Activated CD4-positive, alpha-beta T cell treated with anti-CD3 and anti-CD28 coated beads, Interleukin-2, amount 50 U/mL, for 48 hours (primary cell): ENCODE results near the gene CNIH2.
"Not testable (repeated sequence)": the region's sequence is repeated elsewhere in the genome, so short reads cannot be mapped to it uniquely, and the experiment has no call there.

Source experiments
- DNase-seq, 2 experiments: peaks; one replicate each; pipeline ENCODE4 v3.0.0-alpha.2; 2020

Gene CNIH2

DNA sequence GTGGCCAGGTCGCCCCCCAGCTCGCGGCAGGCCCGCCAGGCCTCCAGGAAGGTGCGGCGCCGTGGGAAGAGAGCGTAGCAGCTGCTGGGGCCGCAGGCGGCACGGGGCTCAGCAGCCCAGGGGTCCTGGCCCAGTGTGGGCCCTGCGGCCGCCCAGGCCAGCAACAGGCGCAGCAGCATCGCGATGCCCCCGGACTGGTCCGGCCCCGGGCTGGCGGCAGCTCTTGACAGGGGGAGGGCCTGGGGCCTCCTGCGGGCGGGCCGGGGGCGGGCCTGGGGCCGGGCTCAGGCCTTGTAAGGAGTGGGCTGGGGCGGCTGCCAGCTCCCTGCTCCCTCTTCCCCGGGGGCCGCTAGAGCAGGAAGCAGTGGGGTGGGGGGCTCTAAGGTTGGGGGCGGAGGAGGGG is 38.9 kb downstream of the CNIH2 start, which contains the start of gene CD248:
Gene CD248, minus strand, starts transcription at position 196 of the 403 bp plus-strand sequence. Its CDS starts 17 bp downstream, at position 179.
- no peak for DNase-seq

DNA sequence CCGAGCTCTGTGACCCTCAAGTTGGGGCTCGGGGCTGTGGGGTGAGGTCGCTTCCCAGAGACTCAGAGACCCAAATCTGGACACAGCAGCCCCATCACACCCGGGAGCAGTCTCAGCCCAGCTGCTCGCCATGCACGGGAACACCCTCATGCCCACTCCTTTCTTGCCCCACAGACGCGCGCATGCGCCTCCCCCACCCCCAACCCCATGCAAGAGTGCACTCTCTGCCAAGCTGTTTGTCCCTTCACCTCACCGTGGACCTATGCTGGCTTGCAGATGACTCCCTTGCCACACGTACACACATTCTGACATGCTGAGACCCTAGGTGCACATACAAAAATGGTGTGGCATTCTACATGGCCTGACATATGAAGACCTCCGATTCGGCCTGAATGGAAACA is 39.3 kb downstream of the CNIH2 start:
- DNase-seq = no peak

DNA sequence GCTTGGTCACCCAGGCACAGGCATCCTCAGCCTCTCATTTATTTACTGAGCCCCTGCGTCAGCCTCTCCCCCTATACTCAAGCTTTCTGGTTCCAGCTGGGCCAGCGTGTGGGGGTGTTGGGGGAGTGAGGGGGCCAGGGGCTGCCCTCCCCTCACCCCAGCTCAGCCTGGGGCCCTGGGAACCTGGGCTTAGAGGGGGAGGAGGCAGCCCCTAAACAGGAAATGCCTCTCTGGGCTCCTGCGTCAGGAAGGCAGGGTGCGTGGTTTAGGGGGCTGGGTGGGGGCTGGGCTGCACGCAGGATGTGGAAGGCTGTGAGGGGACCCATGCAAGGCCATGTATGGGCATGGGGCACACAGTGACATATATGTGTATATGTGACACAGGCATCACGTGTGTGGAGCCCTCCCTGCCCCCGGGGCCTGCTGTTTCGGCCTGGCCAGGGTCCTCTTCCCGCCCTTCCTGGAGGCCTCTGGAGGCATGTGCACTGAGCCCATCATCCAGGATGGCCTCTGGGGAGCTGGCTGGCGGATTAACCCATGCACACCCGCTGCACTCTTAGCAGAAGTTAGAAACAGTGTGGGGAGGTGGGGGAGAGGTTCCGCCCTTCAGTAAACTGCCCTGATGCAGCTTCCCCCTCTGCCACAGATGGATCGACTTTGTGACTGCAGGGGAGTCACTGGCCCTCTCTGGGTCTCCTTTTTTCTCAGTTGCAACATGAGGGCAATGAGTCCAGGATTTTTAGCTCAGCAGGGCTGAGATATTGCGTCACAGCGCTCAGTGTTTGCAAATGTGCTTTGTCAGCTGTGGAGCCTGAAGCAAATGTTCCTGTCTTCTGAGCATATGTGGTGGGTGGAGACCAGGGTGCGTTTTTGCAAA is 40.0 kb downstream of the CNIH2 start:
- DNase-seq = no peak

DNA sequence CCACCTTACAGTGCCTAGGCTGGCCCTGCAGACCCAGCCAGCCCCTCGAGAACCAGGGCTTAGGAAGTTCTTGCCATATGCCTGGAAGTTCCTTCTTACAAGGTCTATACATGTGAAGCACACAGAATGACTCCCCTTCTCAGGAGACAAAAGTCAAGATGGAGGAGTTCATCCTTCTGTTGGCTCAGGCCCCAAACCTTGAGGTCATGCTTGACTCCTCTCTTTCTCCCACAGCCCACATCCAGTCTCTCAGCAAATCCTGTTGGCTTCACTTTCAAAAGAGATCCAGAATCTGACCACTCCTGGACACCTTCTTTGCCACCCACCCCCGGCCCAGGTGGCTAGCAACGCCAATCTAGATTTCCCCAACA is 40.6 kb downstream of the CNIH2 start:
- no peak for DNase-seq

DNA sequence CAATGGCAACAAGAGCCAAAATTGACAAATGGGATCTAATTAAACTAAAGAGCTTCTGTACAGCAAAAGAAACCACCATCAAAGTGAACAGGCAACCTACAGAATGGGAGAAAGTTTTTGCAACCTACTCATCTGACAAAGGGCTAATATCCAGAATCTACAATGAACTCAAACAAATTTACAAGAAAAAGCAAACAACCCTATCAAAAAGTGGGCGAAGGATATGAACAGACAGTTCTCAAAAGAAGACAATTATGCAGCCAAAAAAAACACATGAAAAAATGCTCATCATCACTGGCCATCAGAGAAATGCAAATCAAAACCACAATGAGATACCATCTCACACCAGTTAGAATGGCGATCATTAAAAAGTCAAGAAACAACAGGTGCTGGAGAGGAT is 42.3 kb downstream of the CNIH2 start:
- DNase-seq = not testable (repeated sequence)

DNA sequence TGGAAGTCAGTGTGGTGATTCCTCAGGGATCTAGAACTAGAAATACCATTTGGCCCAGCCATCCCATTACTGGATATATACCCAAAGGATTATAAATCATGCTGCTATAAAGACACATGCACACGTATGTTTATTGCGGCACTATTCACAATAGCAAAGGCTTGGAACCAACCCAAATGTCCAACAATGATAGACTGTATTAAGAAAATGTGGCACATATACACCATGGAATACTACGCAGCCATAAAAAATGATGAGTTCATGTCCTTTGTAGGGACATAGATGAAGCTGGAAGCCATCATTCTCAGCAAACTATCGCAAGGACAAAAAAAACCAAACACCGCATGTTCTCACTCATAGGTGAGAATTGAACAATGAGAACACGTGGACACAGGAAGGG is 42.8 kb downstream of the CNIH2 start:
- not testable (repeated sequence) for DNase-seq

DNA sequence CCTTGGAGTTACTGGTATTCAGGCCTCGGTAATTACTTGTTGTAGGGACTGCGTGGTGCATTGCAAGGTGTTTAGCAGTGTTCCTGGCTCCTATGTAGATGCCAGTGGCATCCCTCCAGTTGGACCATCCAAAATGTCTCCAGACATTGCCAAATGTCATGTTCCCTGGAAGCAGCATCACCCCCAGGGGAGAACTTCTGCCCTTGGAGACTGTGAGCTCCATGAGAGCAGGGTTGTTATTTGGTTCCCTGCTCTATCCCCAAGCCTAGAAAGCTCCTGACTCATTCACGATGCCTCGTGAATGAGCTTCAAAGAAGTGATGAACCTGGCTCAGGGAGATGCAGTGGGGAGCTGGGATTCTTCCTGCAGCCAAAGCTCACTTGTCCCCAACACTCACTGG is 43.6 kb downstream of the CNIH2 start:
- no peak for DNase-seq

DNA sequence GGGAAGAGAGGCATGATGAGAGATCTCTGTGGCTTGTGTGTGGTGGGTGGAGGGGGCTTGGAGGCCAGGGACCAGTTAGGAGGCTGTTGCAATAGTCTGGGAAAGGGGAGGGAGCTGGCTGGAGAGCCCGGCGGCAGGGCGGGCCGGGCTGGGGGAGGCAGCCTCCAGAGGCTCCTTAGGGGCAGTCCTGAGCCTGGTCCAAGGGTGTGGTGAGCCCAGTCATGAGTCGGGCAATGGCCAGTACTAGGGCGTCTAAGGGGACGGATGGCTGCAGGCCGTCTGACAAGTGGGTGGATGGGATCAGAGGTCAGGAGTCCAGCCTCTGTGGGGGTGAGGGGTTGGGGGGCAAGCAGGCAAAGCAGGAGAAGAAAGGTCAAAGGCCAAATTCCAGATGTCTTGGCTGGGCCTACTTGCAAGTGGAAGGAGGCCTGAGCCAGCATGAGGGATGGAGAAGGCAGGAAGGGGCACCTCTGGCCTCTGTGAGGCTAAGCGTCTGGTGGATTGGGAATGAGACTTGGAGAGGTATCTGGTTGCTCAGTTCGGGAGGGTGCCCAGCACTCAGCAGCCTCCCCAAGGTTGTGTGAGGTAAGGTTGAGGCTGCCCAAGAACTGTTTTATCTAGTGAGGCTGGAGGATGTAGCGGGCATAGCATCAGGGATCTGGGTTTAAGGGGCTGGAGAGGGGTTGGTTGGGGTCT is 44.9 kb downstream of the CNIH2 start:
- DNase-seq = no peak

DNA sequence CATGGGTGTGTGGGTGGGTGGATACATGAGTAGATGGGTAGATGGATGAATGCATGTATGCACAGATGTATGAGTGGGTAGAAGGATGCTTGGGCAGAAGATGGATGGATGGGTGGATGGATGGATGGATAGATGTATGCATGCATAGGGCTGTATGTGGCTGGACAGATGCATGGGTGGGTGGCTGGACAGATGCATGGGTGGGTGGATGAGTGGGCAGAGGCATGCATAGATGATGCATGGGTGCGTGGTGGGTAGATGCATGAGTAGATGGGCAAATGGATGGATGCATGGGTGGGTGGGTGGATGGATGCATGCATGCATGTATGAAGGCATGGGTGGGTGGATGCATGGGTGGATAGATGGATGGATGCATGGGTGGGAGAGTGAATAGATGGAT is 45.7 kb downstream of the CNIH2 start:
- DNase-seq = no peak

DNA sequence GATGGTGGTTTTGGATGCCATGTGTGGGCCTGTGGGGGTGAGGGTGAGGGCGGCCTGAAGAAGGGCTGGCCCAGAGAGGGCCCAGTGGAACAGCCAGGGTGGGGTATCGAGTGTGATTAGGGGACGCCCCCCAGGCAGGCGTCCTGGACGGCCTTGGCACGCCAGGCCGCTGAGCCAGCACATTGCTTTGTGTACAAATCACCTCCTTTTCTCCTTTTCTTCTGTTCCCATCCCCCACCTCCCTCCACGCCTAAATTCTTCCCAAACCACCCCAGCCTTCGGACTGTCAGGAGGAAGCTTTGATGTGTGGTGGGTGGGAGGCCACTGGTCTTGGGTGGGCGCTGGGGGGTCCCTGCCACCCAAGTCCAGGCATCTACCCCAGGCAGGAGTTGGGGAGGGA is 46.7 kb downstream of the CNIH2 start:
- no peak for DNase-seq

DNA sequence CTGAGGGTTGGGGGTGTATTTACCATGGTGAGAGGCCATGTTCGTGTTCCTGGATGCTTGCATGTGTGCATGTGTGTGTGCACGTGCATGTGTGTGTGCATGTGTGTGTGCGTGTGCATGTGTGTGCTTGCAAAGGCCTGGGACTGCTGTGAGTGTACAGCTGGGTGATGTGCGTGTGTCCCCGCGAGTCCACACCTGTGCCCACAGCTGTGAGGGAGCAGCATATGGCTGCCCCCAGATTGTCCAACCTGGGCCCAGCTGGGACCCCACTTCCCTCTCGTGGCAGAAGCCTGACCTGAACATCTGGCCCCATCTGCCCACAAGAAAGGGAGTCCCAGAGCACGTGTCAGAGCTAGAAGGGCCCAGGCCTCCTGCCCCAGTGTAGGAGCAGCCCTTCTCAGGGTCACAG is 47.3 kb downstream of the CNIH2 start:
- no peak for DNase-seq

DNA sequence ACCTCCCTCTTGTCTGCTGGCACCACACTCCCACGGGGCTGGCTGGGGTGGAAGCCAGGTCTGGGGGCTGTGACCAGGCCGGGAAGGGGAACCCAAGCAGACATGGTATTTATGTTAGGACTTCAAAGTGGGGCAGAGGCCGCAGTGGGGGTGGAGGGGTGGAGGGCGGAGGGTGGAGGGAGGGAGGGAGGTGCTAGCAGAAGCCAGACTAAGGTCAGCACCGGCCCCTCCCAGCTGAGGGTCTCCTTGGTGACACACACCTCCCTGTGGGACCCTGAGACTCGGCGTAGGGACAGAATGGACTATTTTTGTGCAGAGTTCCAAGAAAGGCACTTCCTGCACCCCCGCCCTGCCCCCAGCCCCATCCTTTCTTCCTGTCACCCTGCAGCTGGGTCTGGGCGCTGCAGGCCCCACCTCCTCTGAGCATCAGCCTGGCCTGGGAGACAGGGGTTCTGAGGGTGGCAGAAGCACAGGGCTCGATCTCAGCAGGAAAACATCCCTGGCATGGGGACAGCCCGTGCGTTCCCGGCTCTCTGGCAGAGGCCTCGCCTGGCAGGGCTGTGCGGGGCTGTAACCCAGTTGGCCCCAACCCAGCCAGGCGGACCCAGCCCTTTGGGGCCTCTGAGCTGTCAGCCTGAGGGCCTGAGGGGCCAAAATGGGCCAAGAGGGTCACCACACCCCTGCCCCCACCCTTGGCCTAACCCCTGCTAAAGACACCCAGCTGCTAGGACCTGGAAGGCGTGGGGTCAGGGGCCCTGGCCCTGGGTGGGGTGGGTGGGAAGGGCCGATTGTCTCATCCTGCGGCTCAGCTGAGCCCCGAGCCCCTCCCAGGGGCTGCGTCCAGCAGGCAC is 48.5 kb downstream of the CNIH2 start:
- no peak for DNase-seq

DNA sequence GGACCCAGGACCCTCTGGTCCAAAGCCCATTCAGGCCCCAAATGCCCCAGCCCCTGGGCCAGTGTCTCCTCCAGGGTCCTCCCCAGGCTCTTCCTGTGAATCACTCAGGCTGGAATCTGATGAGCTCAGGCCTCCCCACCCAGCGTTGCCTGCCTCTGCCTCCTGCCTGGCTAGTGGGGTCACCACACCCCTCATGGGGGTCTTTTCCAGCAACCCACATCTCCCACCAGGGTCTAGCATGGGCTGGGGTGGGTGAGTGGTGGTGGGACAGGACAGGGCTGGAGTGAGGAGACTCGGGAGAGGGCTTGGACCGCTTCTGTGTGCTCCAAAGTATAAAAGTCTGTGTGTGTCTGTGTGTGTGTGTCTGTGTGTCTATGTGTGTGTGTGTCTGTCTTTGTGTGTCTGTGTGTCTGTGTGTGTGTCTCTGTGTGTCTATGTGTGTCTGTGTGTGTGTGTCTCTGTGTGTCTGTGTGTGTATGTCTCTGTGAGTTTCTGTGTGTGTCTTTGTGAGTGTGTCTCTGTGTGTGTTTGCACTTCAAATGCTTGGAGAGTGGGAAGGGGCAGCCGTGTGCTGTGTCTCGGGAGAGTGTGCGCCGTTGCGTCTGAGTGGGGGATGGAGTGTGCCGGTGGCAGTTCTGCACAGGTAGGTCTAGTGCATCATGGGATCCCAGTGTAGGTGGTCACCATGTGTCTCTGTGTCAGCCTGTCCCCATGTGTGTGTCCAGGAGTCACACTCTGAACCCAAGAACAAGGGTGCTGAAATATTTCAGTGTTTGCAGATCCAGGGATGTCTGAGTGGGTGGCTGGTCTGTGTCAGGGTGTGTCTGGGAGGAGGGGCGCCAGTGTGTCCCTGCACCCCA is 49.4 kb downstream of the CNIH2 start:
- no peak for DNase-seq

DNA sequence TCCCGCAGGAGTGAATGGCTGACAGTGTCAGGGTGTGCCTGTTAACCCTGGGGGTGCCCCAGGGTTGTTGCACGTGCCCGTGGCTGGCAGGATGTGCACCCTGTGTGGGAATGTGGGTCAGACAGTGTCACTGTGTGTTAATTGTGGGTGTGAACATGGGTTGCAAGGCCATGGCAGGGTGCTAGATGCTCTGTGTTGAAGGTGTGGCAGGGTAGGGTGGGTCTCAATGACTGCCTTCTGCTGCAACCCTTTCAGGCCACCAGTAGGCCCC is 50.0 kb downstream of the CNIH2 start:
- DNase-seq = no peak

DNA sequence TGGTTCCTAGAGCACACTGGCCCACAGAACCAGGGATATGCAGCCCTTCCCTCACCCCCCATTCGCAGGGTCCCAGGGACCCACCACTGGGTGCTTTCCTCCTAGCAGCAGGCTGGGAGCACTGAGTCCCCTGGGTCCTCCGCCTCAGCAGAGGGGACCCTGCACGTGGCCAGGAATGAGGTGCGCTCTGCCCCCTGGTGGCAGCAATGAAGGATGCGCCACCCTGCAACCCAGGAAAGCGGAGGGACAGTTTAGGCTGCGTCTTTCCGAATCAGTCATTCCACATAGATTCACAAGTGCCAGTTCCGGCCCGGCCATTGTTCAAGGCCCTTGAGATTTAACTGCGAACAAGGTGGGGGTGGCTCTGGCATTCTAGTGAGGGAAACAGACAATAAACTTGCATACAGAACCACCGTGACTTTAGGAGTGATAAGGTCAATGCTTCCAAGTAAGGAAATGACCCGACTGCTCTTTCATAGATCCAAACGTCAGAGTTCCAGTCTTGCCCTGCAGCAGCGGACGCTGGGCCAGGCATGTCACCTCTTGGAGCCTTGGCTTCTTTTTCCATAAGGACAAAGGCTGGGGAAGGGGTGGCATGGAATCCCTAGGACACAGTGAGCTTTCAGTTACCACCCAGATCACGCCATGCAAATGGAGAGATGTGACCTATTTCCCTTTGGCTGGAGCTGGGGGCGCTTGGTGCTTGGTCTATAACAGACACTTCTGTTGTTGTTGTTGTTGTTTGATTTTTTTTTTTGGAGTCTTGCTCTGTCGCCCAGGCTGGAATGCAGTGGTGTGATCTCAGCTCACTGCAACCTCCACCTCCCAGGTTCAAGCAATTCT is 50.5 kb downstream of the CNIH2 start:
- DNase-seq = peak; percentile 84 to 89

DNA sequence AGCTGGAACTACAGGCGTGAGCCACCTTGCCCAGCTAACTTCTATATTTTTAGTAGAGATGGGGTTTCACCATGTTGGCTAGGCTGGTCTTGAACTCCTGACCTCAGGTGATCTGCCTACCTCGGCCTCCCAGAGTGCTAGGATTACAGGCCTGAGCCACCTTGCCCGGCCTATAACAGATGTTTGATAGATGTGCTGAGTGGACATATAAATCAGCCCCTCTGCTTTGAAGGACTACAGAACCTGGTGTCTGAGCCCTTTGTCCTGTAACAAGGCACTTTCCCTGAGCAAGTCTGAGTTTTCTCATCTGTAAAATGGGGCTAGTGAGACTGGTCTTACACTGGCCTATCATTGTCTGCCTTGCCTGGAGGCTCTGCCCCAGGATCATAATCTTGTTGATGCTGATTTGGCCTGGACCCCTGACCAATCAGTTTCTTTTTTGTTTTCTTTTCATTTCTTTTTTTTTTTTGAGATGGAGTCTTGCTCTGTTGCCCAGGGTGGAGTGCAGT is 51.2 kb downstream of the CNIH2 start:
- DNase-seq = no peak

DNA sequence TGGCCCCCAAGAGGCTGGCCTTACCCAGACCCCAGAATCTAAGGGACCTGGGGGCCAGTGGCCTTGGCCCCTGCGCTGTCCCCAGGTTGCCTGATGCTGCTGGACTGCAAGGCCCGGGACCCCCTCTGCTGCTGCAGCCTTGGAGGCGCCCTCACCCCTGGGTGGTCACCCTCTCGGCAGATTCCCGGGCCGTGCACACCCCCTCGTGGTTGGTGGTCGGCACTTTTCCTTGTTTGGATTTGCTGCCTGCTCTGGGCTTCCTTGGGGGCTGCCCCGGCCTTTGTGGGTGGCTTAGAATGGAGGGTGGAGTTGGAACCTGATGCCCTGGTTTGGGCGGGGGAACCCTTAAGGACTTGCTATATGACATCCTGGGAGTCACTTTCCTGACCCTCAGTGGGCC is 53.0 kb downstream of the CNIH2 start:
- DNase-seq = no peak

DNA sequence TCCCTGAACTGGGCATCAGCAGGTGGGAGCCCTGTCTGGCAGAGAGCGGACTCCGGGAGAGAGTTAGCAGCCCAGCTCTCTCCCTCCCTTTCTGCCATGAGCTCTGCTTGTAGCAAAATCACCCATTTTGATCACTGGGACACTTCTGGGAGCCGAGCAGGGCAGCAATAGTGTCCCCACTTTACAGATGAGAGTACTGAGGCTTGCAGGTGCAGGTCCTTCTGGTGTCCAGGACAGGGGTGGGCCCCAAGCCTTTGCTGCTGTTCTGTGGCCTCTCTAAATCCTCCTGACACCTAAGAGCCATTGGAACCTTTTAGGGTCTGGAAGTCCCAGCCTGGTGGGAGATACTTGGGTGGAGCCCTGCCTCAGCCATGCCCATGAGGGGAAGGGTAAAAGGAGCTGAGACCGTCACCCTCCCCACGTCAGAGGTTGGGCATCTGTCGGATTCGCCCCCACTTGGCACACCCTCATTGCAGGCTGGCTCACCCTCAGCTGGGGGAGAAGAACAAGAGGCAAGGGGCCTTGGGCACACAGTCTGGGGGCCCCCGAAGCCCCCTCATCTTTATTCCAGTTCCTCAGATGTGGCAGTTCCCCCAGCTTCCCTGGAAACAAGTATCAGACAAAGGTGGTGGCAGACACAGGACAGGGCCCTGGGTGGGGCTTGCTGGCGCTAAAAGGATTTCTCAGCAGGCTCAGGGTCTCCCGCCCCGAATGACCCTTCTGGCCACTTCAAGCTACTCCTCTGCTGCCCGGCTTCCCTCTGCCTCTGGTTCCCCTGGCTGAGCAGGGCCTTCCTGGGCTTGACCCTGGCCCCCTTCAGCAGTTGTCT is 53.8 kb downstream of the CNIH2 start:
- DNase-seq = no peak

DNA sequence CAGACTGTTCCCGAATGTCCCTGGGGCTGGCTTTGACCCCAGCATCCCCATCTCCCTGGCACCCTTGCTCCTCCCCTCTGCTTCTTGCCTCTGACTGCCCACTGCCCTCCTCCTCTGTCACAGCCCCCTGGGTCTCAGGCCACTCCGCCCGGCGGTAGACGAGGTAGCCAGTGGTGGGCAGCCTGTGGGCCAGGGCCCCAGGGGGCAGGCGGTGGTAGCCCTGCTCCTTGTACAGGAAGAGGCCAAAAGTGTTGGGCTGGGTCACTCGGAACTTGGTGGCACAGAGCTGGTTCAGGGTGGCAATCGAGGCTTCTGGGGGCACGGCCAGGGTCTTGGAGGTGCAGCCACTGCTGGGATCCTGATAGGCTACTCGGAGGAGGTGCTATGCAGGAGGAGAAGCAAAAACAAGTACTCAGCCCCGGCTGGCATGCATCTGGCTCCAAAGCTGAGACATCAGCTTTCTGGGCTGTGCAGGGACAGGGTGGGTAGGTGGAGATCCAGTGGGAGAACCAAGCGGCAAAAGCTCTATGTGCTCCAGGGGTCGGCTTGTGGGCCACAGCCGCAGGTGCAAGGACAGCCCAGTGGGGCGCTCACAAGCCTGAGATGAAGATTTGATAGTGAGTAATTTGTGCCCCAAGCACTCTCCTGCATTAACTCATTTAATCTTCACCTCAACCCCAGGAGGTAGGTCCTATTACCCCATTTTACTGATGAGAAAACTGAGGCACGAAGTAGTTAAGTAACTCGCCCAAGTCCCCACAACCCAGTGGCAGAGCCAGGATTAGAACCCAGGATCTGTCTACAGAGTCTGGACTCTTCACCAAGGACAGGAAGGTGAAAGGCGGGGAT is 54.6 kb downstream of the CNIH2 start:
- no peak for DNase-seq
